Gastrocnemius medialis (tissue), 4 donors: ENCODE results near the gene DCLK2. TPM values are rescaled to one million over a fixed set of nuclear protein-coding genes. Genes with fewer than 3 reads are reported as not detected.

Source experiments
- ATAC-seq, 2 donors: fragments of 150-250 bp; one replicate each; pipeline ENCODE4 v1.9.1; 2016
- DNase-seq, 2 donors: peaks; one replicate each; pipeline ENCODE4 v3.0.0-alpha.2; 2019
- H3K27ac ChIP-seq, 4 donors: fragments of 200-600 bp; sonication (generic); 1 replicate in 1 of 4; 2 replicates in 3 of 4; pipeline ENCODE4 v1.5.1; 2016 to 2018; ENCODE audit warnings: mild to moderate bottlenecking in 2 of 4, moderate library complexity in 1 of 4
- H3K27me3 ChIP-seq, 3 donors: fragments of 200-600 bp; sonication (generic) in 2 of 3; 1 replicate in 1 of 3; 2 replicates in 2 of 3; pipeline versions ENCODE4 v1.5.1 to v1.6.0; 2016 to 2019; ENCODE audit warnings: mild to moderate bottlenecking in 1 of 3, moderate library complexity in 1 of 3
- H3K36me3 ChIP-seq, 2 donors: fragments of 200-600 bp; sonication (generic) in 1 of 2; one replicate each; pipeline ENCODE4 v1.5.1; 2017 to 2018
- H3K4me1 ChIP-seq, 2 donors: fragments of 200-600 bp; sonication (generic) in 1 of 2; one replicate each; pipeline ENCODE4 v1.5.1; 2016 to 2017; ENCODE audit warnings: mild to moderate bottlenecking in 2 of 2
- H3K4me3 ChIP-seq, 4 donors: fragments of 200-600 bp; sonication (generic) in 3 of 4; 1 replicate in 1 of 4; 2 replicates in 3 of 4; pipeline ENCODE4 v1.5.1; 2016 to 2019; ENCODE audit warnings: mild to moderate bottlenecking in 2 of 4
- H3K9me3 ChIP-seq, 3 donors: fragments of 200-600 bp; sonication (generic) in 2 of 3; 1 replicate in 1 of 3; 2 replicates in 2 of 3; pipeline ENCODE4 v1.5.1; 2016 to 2019
- POLR2A ChIP-seq, 2 donors: fragments of 450-650 bp; IDR thresholded peaks; one replicate each; pipeline ENCODE4 v1.6.1; 2017; ENCODE audit warnings: antibody characterized with exemption in 2 of 2, mild to moderate bottlenecking in 2 of 2, moderate library complexity in 2 of 2
- in situ Hi-C, 4 donors: fragments of 200-750 bp; cut with MboI; loops; one replicate each; pipeline versions ENCODE4 v1.15.0 to v1.8.0; 2017; ENCODE audit warnings: low sequenced_read_pairs in 4 of 4
- intact Hi-C: fragments of 100-400 bp; cut with DNase I; formaldehyde crosslinking; loops from one replicate; pipeline ENCODE4 v1.15.1; 2023; ENCODE audit warnings: low total_unique reads
- total RNA-seq, 4 donors: library from RNA; depleted of rRNA; stranded (reverse); fragments of >200 nt; gene quantifications; one replicate each; pipeline versions ENCODE4 v1.1.0 to v1.2.3, GENCODE V29; 2016
- TF ChIP-seq, protein P1 (sequence below), 5 experiments: fragments of 450-650 bp in 3 of 5; fragments of 200-600 bp in 2 of 5; sonication (generic) in 2 of 5; IDR thresholded peaks in 4 of 5; conservative IDR thresholded peaks in 1 of 5; 1 replicate in 4 of 5; 2 replicates in 1 of 5; pipeline ENCODE4 v1.5.1; 2016 to 2019; ENCODE audit warnings: antibody characterized with exemption in 5 of 5, mild to moderate bottlenecking in 3 of 5, moderate library complexity in 3 of 5

DCLK2 gene
- total RNA-seq, 4 donors from 2014 or later: 0.29 to 0.97 (median 0.47) TPM

GRCh38 chr4:150119492-150119891, 41.2 kb downstream of the DCLK2 start:
- TF ChIP-seq, protein P1, sequence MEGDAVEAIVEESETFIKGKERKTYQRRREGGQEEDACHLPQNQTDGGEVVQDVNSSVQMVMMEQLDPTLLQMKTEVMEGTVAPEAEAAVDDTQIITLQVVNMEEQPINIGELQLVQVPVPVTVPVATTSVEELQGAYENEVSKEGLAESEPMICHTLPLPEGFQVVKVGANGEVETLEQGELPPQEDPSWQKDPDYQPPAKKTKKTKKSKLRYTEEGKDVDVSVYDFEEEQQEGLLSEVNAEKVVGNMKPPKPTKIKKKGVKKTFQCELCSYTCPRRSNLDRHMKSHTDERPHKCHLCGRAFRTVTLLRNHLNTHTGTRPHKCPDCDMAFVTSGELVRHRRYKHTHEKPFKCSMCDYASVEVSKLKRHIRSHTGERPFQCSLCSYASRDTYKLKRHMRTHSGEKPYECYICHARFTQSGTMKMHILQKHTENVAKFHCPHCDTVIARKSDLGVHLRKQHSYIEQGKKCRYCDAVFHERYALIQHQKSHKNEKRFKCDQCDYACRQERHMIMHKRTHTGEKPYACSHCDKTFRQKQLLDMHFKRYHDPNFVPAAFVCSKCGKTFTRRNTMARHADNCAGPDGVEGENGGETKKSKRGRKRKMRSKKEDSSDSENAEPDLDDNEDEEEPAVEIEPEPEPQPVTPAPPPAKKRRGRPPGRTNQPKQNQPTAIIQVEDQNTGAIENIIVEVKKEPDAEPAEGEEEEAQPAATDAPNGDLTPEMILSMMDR (IDR thresholded peaks at IDR 0.05 in 4 of 5, conservative IDR thresholded peaks at IDR 0.05 in 1 of 5): no peak
- TF ChIP-seq POLR2A (IDR thresholded peaks at IDR 0.05): no peak
- Histone ChIP-seq H3K9me3 (peaks cover 0 to 4% (median 0%) of the 10 kb centered on the region in 3 donors), H3K27me3 (no peaks in the 10 kb centered on the region), H3K27ac (no peak overlapping the region), H3K4me1 (no peaks in the 10 kb centered on the region), H3K4me3 (no peak overlapping the region), H3K36me3 (no peaks in the 10 kb centered on the region)
- in situ Hi-C loops: no loop called here
- no peak for DNase-seq
- no peak for ATAC-seq
- intact Hi-C loops: no loop called here

DNA sequence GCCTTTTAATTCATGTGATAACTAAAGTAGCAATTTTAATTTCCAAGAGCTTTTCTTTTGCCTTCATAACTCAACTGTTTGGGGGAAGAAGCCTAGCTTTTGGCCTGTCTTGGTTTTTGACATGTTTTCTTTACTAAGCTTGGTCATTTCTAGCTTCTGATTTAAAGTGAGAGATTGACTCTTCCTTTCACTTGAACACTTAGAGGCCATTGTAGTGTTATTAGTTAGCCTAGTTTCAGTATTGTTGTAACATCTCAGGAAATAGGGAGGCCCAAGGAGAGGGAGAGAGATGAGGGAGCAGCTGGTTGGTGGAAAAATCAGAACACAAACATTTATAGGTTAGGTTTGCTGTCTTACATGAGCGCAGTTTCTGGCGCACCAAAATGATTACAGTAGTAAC, 44.8 kb downstream of the DCLK2 start:
- peaks cover 0 to 4% (median 0%) of the 10 kb centered on the region in 3 donors for H3K9me3 ChIP-seq
- DNase-seq (no peak), ATAC-seq (no peak)
- H3K4me3 ChIP-seq: no peak overlapping the region
- peaks cover 0 to 9% of the 10 kb centered on the region in 2 donors for H3K4me1 ChIP-seq
- intact Hi-C loops (no loop called here), in situ Hi-C loops (no loop called here)
- no peak for TF ChIP-seq POLR2A (IDR thresholded peaks at IDR 0.05)
- TF ChIP-seq, protein P1 (IDR thresholded peaks at IDR 0.05 in 4 of 5, conservative IDR thresholded peaks at IDR 0.05 in 1 of 5): no peak
- H3K27me3 ChIP-seq: no peaks in the 10 kb centered on the region
- H3K27ac ChIP-seq: no peak overlapping the region
- H3K36me3 ChIP-seq: no peaks in the 10 kb centered on the region

DNA sequence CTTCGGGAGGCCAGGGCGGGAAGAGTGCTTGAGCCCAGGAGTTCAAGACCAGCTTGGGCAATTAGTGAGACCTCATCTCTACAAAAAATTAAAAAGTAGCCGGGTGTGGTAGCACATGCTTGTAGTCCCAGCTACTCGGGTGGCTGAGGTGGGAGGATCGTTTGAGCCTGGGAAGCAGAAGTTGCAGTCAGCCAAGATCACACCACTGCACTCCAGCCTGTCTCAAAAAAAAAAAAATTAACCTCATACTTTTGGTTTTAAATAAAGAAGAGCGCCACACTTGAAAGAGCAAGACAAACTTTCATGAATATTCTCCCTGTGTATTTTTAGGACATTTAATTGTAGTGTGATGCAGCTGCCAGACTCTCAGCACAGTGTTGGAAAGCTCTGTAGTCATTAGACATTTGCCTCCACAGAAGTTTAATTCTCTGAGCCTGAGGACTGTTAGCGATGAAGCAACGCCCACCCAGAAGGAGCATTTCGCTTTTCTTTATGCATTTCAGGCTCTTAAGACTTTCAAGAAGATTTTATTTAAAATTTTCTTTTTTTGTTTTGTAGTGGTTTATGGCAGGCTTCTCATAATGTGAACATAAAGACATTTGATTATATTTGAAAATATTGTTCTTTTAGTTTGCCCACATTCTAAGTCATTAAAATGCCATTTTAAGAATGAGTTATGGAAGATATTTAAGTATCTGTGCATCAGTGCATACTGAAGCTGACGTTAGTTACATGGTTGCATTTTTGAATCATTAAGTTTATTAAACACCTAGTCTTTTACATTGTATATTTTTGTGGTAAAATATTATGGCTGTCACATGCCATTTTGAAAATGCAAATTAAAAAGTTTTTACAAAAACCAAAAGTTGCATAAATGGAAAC, 45.8 kb downstream of the DCLK2 start:
- intact Hi-C loops: no loop called here
- ATAC-seq (no peak), DNase-seq (no peak)
- in situ Hi-C loops: no loop called here
- TF ChIP-seq, protein P1 (IDR thresholded peaks at IDR 0.05 in 4 of 5, conservative IDR thresholded peaks at IDR 0.05 in 1 of 5): no peak
- TF ChIP-seq POLR2A (IDR thresholded peaks at IDR 0.05): no peak
- Histone ChIP-seq H3K27me3 (no peaks in the 10 kb centered on the region), H3K27ac (no peak overlapping the region), H3K4me3 (no peak overlapping the region), H3K9me3 (peaks cover 0 to 4% (median 0%) of the 10 kb centered on the region in 3 donors), H3K4me1 (peaks cover 0 to 9% of the 10 kb centered on the region in 2 donors), H3K36me3 (no peaks in the 10 kb centered on the region)

DNA sequence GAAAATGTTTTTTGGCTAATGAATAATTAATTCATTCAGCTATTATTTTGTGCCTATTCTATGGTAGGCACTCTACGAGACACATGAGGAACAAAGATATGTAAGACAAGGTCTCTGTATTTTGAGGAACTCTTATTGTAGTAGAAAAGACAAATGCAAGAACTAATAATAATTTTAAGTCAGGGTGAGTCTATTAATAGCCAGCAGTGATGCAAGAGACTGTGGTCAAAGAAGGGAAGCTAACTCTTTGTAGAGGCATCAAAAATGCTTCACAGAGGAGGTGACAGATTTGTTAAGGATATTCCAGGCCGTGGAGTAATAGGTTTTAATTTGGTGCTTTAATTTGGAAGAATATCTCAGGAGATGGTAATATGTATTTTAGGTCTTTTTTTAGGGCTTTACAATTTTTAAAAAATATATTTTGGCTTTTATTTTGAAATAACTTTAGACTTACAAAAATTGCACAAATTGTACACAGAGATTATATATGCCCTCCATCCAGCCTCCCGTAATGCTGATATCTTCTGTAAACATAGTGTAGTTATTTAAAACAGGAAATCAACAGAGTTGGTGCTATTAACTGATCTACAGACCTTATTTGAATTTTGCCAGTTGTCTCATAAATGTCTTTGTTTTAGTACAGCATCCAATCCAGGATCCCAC, 48.1 kb downstream of the DCLK2 start:
- in situ Hi-C loops: no loop called here
- Histone ChIP-seq H3K27me3 (no peaks in the 10 kb centered on the region), H3K27ac (no peak overlapping the region), H3K4me3 (no peak overlapping the region), H3K36me3 (no peaks in the 10 kb centered on the region), H3K9me3 (peaks cover 0 to 4% (median 0%) of the 10 kb centered on the region in 3 donors), H3K4me1 (peaks cover 0 to 9% of the 10 kb centered on the region in 2 donors)
- no peak for ATAC-seq
- intact Hi-C loops: no loop called here
- TF ChIP-seq, protein P1 (IDR thresholded peaks at IDR 0.05 in 4 of 5, conservative IDR thresholded peaks at IDR 0.05 in 1 of 5): no peak
- TF ChIP-seq POLR2A (IDR thresholded peaks at IDR 0.05): no peak
- no peak for DNase-seq
